SU-DHL-6 (cell line): ENCODE measurements around the gene LYZL6.

Experiments used
- EZH2phosphoT487 ChIP-seq: fragments of 200-600 bp; sonication (generic), shearing (Covaris generic); conservative IDR thresholded peaks from 2 replicates; pipeline ENCODE4 v1.6.1; 2018; ENCODE audit warnings: mild to moderate bottlenecking, antibody characterized with exemption, low read length, moderate library complexity, mixed read lengths
- TF ChIP-seq, protein P1 (sequence below): fragments of 200-600 bp; sonication (generic); IDR thresholded peaks from one replicate; pipeline ENCODE4 v1.5.1; 2017; ENCODE audit warnings: antibody characterized with exemption, mild to moderate bottlenecking, low read length, moderate library complexity; ENCODE audit not compliant: insufficient read depth, poor library complexity, severe bottlenecking

DNA sequence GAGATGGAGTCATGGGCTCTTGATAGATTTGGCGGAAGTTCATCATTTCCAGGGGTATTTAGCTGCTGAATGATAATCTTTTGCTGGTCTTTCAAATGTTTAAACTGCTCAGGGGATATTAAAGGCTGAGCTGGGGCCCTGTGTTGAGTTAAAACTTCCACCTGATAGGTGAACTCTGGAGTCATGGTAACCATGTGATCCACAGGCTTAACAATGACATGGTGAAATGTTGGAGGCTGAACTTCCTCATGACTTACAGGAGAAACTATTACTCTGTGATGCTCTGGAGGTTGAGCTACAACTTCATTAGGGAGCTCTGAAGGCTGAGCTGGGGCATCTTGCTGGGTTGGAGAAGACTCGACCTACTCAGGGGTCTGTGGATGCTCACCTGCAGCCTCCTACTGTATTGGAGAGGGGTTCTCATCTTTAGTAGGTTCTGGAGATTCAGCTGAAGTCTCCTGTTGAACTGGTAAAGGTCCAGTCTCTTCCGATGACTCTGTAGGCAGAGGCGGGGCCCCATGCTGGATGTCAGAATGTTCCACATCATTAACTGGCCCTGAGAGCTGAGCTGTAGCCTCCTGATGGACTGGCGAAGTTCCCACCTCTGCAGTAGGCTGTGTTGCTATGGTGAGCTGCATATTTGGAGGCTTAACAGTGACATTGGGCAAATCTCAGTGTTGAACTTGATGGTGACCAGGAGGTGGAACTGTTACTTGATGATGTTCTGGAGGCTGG lies 37.2 kb downstream of the LYZL6 start:
- TF ChIP-seq, protein P1, sequence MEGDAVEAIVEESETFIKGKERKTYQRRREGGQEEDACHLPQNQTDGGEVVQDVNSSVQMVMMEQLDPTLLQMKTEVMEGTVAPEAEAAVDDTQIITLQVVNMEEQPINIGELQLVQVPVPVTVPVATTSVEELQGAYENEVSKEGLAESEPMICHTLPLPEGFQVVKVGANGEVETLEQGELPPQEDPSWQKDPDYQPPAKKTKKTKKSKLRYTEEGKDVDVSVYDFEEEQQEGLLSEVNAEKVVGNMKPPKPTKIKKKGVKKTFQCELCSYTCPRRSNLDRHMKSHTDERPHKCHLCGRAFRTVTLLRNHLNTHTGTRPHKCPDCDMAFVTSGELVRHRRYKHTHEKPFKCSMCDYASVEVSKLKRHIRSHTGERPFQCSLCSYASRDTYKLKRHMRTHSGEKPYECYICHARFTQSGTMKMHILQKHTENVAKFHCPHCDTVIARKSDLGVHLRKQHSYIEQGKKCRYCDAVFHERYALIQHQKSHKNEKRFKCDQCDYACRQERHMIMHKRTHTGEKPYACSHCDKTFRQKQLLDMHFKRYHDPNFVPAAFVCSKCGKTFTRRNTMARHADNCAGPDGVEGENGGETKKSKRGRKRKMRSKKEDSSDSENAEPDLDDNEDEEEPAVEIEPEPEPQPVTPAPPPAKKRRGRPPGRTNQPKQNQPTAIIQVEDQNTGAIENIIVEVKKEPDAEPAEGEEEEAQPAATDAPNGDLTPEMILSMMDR = no peak
- no peak for TF ChIP-seq EZH2phosphoT487
